DMS114 treated with DMSO at 0.1 percent for 48 hours (cell line): ENCODE measurements around the gene SCN10A.

Source experiments
- DNase-seq: peaks from one replicate; lab custom pipeline; 2025; ENCODE audit not compliant: unreplicated experiment; lab: John Stamatoyannopoulos, UW

The SCN10A gene

GRCh38 chr3:38816026-38816425, at the start of gene SCN10A:
Gene SCN10A (minus strand): TSS chr3:38816217. CDS start chr3:38794010, 22,207 bp downstream.
- no peak for DNase-seq

- no peak for DNase-seq
Observed at GRCh38 chr3:38853011-38853410, 37.0 kb upstream of the SCN10A start.

DNA sequence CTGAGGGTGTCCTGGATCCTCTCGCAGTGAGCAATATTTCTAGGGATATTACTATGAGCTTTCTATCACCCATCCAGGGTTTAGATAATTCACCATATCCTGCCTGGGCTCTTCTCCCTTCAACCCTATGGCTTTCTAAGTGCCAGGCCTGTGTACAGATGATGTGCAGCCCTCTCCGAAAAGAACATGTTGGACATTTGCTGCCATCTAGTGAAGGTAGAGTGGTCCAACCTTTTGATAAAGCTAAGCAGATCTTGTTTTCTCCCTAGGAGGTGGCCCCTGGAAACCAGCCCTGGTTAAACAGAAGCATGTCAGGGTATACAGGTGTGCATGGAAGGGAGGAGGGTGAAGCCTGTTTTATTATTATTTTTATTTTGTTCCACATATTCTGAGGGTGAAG, 27.9 kb upstream of the SCN10A start:
- DNase-seq, result peak; percentile 51

- no peak for DNase-seq
Observed at GRCh38 chr3:38842266-38842965, 26.4 kb upstream of the SCN10A start.

DNA sequence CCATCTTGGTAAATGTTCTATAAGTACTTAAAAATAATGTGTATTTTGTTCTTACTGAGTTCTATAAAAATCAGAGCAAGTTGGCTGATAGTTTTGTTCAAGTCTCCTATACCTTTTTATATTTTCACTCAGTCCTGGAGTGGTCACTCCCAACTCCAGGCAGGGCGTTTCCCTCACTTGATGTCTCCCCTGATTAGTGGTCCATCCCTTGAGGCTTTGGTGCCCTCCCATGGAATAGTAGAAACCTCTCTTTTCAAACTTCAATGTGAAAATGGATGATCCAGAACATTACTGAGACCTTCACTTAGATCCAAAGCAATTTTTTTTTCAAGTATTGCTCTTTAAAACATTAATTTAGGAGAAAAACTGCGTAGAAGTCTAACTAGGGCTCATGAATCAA, 25.0 kb upstream of the SCN10A start:
- no peak for DNase-seq

GRCh38 chr3:38837358-38837757, 21.3 kb upstream of the SCN10A start:
- DNase-seq, result no peak

- DNase-seq, result no peak
Observed at GRCh38 chr3:38836561-38836960, 20.5 kb upstream of the SCN10A start.

DNA sequence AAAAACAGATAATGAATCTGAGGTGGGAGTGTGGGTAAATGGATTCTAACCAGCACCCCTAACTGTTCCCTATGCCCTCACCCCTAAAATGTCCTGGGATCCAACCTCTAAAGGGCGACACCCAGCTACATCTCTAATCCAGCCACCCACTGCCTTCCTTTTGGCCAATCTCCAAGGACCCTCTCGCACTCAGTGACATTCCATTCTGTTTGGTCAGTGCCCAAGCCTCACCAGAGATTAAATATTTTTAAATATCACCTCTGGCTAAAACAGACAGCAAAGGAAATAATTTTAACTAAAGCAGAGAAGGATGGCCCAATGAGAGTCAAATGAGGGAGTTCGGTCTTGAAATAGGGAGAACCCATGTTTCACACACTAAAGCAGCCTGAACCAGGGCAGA, 19.9 kb upstream of the SCN10A start:
- DNase-seq, result no peak

- DNase-seq, result no peak
Observed at GRCh38 chr3:38834717-38835116, 18.7 kb upstream of the SCN10A start.

GRCh38 chr3:38834110-38834509, 18.1 kb upstream of the SCN10A start:
- no peak for DNase-seq

- no peak for DNase-seq
Observed at GRCh38 chr3:38829404-38829803, 13.4 kb upstream of the SCN10A start.

DNA sequence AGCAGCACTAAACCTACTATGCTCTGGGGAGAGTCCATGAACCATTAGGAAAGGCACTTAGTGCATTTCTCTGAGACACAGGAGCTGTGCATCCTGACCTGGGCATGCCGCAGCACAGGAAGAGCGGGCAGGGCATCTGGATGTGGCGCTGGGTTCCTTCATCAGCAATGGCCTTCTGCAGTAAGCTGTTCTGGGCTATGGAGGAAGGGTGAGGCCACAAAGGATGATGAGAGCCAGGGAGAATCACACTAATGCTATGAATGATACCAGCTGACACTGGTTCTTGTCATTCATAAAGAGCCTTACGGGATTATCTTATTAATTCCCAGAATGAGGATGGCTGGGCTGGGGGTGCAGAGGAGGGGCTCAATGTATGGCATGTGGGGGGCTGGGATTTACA, 12.7 kb upstream of the SCN10A start:
- no peak for DNase-seq

- DNase-seq, result no peak
Observed at GRCh38 chr3:38827791-38828190, 11.8 kb upstream of the SCN10A start.

GRCh38 chr3:38826001-38826400, 10.0 kb upstream of the SCN10A start:
- DNase-seq, result no peak

DNA sequence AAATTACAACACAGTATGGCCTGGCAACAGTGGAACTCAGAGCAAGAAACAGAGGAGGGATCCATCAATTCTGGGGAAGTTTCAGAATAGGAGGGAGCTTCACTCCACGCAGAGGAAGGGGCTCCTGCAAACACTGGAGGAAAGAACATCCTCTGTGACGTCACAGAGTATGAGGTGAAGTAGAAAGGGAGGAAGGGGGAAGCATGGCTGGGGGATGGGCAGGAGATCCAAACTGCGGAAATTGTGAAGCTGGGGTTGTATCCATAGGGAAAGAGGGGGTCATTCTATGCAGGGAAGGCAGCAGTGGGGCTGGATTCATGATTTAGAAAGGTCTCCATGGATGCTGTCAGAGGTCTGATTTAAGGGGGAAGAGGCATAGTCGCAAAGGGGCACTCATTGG, 8.3 kb upstream of the SCN10A start:
- DNase-seq, result no peak

DNA sequence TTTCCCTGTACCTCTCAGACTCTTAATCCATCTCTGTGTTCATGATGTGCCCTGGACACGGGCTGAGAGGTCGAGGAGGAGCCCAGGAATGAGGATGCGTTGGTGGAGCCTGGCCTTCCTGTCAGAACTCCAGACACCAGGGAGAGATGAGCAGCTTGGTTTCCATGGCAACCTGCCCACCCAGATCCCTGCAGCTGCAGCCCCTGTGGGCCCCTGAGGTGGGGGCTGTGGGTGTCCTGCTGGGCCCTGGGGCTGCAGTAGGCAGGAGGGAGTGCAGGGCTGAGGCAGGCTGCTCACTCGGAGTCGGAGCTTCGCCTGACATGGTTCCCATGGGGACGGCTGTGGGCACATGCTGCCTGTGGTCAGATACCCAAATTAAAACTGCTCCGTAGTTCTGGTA, 7.7 kb upstream of the SCN10A start:
- no peak for DNase-seq

- DNase-seq, result no peak
Observed at GRCh38 chr3:38823186-38823585, 7.2 kb upstream of the SCN10A start.

DNA sequence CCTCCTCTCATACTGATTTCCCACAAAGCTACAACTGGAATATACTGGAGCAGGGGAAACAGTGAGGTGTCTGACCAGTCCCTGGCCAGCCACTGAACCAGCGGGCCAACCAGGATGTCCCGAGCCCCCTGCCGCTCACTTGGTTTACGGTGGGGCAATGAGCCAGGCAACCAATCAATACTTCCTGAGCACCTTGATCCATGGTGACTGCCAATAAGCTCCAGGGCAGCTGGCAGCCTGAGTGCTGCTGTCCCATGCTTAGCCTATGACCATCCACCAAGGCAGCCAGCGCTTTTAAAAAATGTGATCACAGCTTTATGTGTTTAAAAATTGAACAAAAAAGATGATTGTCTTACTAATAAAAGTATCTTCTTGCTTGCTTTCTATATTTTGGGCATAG, 4.2 kb downstream of the SCN10A start:
- DNase-seq, result no peak

- no peak for DNase-seq
Observed at GRCh38 chr3:38805765-38806386, 10.1 kb downstream of the SCN10A start.

DNA sequence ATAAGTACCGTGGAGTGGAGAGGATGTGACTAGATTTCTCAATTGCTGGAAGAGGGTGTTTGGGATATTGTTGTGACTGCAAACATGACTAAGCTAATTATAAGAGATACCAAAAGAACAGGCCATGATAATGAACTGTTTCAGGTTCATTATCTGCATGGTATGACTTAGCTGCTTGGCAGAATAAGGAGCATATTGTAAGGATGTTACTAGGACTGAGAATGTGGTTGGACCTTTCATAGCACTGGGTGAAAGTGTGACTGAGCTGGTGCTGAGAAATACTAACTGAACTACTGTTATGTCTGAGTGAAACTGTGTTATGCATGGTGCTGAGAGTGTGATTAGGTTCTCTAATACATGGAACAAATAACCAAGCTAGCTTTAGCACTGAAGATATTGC, 11.0 kb downstream of the SCN10A start:
- no peak for DNase-seq

GRCh38 chr3:38800511-38800910, 15.5 kb downstream of the SCN10A start:
- DNase-seq, result no peak

- DNase-seq, result no peak
Observed at GRCh38 chr3:38793721-38794120, 22.3 kb downstream of the SCN10A start.

DNA sequence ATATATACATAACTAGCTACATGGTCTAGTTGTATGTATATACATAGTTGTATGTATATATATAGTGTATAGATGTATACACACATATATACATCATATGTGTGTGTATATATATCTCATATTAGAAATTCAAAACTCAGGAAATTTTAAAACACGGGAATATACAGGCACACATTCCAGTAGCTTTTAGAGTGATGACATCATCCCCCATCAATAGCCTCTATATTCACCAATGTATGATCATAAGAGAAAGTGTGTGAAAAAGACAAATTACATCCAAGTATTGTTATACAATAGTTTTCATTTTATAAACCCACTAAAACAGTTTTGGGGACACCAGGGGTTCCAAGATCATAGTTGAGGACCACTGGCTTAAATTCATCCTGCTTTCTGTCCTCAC, 23.0 kb downstream of the SCN10A start:
- no peak for DNase-seq
